HuH-7 (cell line): ENCODE results near the gene TRMT2A.

Experiments used
- DNase-seq: peaks from one replicate; pipeline ENCODE4 v3.0.0; 2011; ENCODE audit warnings: low spot score

Gene TRMT2A

DNA sequence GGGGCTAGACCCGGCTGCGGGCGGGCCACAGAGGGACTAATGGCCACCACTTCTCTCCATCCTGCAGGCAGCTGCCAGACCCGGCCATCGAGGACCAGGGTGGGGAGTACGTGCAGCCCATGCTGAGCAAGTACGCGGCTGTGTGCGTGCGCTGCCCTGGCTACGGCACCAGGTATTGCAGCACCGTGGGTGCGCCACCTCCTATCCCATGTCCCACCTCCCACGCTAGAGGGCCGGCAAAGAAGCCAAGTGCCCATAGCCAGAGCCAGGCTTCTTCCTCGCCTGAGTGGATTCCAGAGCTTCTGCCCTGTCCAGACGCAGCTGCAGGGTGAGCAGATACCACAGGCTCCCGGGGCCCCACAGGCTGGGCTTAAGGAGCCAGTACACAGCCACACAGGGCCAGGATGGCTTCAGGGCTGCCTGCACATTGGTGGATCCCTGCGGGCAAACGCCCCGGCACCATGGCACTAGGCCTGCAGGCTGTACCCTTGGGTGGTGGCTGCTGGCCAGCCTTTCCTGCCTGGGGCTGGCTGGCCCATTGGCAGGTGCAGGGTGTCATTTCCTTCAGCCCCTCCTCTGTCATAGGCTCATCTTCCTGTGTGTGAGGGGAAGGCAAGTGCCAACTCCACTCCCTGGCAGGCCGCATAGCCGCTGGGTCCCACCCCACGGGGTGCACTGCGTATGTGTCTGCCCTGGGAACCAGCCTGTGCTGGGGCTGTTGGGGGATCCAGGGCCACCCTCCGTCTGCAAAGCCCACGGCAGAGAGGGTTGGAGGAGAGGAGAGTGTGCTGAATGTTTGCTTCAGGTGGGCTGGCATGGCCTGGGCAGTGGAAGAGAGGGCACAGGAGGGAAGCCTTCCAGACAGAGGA, 53.5 kb downstream of the TRMT2A start:
- no peak for DNase-seq

DNA sequence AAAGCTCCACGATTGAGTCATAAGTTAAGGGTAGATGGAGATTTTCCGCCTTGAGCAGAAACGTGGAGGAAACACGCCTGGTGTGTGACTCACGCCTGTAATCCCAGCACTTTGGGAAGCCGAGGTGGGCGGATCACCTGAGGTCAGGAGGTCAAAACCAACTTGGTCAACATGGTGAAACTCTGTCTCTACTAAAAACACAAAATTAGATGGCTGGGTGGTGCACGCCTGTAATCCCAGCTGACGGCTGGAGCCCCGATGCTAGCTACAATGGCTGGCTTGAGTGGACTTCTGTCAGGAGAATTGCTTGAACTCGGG, 54.3 kb downstream of the TRMT2A start:
- DNase-seq, result no peak

DNA sequence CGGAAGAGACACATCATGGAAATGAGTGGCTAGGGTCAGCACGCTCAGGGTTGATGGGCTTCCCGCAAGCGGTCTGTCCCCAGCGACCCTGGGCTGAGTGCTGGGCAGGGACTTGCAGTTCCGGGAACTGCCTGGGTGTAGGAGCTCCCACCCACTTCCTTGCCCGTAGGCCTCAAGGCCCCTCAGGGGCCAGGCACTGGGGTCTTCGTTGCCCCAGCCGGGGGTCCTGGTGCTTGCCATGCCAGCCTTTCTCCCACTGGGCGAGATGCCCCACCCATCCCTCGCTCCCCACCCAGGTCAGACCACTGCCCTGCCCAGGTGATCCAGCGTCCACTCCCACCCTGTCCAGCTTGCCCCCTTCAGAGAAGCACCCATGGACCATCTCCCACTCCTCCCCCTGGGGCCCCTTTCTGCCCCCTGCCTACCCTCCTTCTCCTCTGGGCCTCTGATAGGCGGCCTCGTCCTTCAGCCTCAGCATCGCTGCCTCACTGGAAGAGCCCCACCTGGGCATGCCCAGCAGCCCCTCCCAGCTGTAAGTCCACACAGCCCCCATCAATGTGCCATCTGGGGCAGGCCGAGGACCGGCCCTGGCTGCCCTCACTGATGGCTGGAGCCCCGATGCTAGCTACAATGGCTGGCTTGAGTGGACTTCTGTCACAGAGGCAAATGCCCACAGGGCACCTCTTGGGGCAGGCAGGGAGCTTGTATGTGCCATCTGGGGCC, 54.8 kb downstream of the TRMT2A start:
- no peak for DNase-seq
